Activated CD4-positive, alpha-beta T cell treated with anti-CD3 and anti-CD28 coated beads, Interleukin-2, amount 50 U/mL, for 16 hours (primary cell): ENCODE data around the gene PITPNM1.
"Not testable (repeated sequence)": the region's sequence is repeated elsewhere in the genome, so short reads cannot be mapped to it uniquely, and the experiment has no call there.

Experiments used
- DNase-seq: peaks from one replicate; pipeline ENCODE4 v3.0.0-alpha.2; 2020

The PITPNM1 gene

DNA sequence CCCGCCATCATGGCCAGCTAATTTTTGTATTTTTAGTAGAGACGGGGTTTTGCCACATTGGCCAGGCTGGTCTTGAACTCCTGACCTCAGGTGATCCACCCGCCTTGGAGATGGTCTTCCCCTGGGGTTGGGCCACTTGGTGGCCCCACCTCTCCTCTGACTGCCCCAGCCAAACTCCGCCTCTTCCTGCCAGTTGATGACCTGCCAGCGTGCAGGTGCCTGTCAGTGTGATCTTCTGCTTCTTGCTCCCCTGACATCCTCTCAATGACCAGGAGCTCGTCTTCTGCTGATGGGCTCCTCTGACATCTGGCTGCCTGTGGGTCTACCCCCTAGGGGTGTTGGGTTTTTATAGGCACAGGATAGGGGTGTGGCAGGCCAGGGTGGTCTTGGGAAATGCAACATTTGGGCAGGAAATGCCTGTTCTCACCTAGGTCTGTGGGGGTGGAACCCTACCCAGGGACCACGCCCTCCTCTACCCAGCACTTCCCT is 19.2 kb downstream of the PITPNM1 start:
- peak; percentile 88 for DNase-seq

- peak; percentile 90 for DNase-seq
These were observed 20.3 kb downstream of the PITPNM1 start for GRCh38 chr11:67484847-67485311.

- DNase-seq, result peak; percentile 76
These were observed 21.1 kb downstream of the PITPNM1 start for GRCh38 chr11:67483831-67484665.

DNA sequence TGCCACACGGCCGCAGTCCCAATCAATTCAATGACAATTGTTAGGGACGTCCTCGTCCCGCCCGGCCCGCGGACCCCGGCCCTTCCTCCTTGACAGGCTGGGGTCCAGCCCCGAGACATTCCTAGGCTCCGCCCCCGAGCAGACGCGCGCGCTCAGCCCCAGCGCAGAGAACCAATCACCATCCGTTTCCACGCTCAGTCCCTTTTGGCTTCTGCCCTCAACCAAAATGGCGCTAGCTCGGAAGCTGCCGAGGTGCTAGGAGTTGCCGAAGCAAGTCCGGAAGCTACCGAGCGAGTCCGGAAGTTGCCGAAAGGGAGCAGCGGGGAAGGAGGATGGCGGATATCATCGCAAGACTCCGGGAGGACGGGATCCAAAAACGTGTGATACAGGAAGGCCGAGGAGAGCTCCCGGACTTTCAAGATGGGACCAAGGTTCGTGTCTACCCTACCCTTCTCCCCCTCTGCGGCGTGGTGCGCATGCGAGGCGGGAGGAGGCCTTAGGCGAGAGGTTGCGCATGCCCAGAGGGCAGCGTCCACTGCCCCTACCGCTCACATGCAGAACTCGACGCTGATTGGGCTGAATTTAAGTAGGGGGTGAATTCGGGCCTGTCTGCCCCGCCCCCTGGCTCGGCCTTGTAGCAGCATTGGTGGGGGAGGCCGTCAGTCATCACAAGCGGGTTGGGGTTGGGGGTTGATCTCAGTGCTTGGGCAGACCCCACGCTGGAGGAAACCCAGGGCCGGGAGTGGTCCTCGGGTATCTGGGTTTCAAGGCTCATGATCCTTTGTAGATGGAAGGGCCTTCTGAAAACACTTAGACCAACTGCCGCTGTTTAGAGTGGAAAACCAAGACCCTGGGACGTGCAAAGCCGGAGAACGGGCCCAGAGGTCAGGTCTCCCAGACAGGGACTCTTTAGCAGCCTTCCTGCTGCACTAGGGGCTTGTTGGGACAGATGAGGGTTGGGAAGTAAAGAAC is 22.1 kb downstream of the PITPNM1 start, which contains the start of gene AIP:
Gene AIP, plus strand, starts transcription at position 200 of the 972 bp plus-strand sequence. Its CDS starts 133 bp downstream, at position 333.
- peak; percentile 99 for DNase-seq

DNA sequence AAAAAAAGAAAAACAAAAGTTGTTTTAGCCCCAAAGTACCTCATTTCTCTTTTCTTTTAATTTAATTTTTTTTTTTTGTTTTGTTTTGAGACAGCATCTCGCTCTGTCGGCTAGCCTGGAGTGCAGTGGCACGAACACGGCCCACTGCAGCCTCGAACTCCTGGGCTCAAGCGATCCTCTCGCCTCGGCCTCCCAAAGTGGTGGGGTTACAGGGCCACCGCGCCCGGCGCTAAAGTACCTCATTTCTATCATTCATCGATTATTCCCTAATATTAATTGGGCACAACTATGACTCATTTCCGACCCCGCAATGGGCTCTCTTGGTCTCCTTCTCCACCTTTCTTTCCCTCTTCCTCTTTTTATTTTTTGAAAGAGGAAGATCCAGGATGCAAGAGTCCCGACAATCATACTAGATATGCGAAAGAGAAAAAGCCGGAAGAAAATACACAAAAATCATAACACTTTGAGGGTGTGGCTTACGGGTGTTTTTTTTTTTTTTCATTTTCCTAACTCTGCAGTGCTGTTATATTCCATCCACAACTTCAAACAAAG is 22.8 kb downstream of the PITPNM1 start:
- DNase-seq, result no peak

DNA sequence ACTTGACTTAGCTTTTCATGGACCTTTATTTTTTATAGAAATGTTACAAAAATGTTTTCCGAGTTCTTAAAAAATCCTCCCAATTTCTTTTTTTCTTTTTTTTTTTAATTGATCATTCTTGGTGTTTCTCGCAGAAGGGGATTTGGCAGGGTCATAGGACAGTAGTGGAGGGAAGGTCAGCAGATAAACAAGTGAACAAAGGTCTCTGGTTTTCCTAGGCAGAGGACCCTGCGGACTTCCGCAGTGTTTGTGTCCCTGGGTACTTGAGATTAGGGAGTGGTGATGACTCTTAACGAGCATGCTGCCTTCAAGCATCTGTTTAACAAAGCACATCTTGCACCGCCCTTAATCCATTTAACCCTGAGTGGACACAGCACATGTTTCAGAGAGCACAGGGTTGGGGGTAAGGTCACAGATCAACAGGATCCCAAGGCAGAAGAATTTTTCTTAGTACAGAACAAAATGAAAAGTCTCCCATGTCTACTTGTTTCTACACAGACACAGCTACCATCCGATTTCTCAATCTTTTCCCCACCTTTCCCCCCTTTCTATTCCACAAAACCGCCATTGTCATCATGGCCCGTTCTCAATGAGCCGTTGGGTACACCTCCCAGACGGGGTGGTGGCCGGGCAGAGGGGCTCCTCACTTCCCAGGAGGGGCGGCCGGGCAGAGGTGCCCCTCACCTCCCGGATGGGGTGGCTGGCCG is 27.7 kb downstream of the PITPNM1 start:
- DNase-seq, result not testable (repeated sequence)

DNA sequence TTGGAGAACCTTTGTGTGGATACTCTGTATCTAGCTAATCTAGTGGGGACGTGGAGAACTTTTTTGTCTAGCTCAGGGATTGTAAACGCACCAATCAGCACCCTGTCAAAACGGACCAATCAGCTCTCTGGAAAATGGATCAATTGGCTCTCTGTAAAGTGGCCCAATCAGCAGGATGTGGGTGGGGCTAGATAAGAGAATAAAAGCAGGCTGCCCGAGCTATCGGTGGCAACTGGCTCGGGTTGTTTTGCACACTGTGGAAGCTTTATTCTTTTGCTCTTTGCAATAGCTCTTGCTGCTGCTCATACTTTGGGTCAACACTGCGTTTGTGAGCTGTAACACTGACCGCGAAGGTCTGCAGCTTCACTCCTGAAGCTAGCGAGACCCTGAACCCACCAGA is 28.5 kb downstream of the PITPNM1 start:
- not testable (repeated sequence) for DNase-seq

DNA sequence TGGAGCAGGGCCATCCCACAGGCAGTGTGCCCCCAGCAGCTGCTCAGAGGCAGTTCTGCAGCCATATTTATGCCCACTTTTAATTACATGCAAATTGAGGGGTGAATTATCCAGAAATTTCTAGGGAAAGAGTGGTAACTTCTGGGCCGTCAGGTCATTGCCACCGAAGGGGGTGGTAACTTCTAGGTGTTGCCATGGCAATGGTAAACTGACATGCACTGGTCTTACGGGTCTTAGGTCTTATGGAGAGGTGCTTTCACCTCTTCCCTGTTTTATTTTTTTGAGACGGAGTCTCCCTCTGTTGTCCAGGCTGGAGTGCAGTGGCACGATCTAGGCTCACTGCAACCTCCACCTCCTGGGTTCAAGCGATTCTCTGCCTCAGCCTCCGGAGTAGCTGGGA is 32.3 kb downstream of the PITPNM1 start:
- DNase-seq, result no peak

GRCh38 chr11:67470337-67471002 is 34.7 kb downstream of the PITPNM1 start:
- DNase-seq, result no peak

DNA sequence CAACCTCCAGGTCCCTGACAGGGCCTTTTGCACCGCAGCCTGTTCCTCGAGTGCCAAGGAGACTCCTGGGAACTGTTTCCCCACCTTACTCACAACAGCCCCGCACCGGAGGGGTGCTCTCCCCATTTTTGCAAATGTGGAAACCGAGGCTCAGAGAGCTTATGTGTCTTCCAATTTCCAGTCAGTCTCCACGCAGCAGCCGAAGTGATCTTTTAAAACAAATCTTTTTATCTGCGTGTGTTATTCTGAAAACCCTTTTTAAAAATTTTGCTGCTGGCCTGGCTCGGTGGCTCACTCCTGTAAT is 35.7 kb downstream of the PITPNM1 start:
- DNase-seq, result no peak

- peak; percentile 95 for DNase-seq
These were observed 36.2 kb downstream of the PITPNM1 start, which contains the start of gene TMEM134 for GRCh38 chr11:67468759-67469507. Gene TMEM134, minus strand, starts transcription at chr11:67469251. Its CDS starts 59 bp downstream, at chr11:67469192.

DNA sequence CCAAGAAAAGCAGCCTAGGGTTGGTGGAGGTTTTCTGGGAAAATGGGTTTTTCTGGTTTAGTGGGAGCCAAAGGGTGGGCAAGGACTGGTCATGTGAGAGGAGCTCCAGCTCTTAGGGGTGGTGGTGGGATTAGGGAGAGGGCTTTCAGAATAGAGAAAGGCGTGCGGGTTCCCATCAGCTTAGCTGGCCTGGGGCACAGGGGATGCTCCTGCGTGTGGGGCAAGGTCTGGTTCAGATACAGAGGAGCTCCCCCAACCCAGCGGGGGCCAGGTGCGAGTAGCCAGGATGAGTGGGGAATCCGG is 36.8 kb downstream of the PITPNM1 start:
- no peak for DNase-seq

DNA sequence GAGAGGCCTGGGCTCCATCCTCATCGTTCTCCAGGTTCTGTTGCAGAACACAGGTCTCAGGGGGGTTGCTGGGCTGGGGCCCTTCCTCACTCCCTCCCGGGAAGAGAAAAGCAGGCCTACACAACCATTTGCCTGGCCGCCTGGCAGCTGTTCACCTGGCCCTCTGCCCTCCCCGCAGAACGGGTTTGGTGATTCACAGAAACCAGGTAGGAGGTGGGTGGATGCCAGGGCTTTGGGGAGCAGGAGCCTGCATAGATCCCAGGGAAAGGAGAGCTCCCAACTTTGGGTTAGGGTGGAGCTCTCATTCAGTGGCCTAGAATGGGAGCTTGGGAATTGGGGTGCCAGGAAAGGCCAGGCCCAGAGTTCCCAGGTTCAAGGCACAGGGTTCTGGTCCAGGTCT is 37.1 kb downstream of the PITPNM1 start:
- DNase-seq, result no peak

DNA sequence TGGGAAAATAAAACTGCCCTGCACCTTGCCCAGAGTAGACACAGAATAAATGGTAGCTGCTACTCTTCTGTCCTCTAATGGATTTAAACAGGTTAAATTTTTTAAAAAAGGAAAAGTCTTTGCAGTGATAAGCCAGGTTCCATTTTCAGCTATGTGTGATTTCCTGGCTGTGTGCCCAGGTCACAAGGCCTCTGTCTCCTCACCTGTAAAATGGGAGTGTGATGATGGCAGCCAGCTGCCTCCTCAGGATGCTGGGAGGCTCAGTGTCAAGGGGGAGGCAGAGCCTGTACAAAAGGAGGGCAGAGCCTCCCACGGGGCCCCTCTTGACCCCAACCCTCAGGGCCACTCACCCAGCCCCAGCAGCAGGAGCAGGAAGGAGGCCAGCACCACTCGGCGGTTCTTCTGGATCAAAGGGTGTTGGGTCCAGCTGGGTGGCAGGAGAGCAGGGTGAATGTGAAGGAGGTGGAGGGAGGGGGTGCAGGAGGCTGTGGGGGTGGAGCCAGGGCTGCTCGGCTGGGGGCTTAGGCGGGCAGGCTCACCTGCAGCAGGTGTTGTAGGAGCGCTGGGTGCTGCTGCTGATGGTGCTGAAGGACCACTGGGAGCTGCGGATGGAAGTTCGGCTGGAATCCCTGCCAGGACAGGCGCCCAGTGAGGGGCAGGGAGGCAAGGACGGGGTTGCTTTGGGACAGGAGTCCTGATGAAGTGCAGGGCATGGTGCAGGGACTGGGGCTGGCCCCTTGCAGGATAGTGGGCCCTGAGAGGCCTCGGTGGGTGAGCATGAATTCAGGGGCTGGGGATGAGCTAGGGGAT is 38.0 kb downstream of the PITPNM1 start:
- no peak for DNase-seq

GRCh38 chr11:67466367-67466766 is 38.8 kb downstream of the PITPNM1 start:
- DNase-seq, result no peak

DNA sequence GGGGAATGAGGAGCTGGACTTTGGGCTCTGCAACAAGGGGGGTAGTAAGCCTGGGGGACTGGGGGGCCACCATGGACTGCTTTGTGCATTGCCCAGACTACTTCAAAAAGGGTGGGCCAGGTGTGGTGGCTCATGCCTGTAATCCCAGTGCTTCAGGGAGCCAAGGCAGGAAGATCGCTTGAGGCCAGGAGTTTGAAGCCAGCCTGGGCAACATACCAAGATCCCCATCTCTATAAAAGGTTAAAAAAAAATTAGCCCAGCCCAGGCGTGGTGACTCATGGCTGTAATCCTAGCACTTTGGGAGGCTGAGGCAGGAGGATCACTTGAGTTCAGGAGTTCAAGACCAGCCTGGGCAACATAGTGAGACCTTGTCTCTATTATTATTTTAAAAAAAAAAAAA is 39.6 kb downstream of the PITPNM1 start:
- DNase-seq, result not testable (repeated sequence)

DNA sequence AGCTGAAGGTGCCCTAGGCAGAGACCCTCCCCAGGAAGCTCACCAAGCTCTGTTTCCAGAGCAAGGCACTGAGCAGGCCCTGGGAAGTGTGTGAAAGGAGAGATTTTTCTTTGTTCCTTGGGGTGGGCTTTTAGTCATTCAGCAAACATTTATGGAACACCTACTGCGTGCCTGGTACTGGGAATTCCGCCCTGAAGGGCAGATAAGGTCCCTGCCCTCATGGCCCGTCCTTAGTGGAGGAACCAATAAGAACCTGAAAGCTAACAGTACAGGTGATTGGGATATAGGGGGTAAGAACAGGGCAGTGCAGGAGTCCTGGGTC is 40.0 kb downstream of the PITPNM1 start:
- no peak for DNase-seq

DNA sequence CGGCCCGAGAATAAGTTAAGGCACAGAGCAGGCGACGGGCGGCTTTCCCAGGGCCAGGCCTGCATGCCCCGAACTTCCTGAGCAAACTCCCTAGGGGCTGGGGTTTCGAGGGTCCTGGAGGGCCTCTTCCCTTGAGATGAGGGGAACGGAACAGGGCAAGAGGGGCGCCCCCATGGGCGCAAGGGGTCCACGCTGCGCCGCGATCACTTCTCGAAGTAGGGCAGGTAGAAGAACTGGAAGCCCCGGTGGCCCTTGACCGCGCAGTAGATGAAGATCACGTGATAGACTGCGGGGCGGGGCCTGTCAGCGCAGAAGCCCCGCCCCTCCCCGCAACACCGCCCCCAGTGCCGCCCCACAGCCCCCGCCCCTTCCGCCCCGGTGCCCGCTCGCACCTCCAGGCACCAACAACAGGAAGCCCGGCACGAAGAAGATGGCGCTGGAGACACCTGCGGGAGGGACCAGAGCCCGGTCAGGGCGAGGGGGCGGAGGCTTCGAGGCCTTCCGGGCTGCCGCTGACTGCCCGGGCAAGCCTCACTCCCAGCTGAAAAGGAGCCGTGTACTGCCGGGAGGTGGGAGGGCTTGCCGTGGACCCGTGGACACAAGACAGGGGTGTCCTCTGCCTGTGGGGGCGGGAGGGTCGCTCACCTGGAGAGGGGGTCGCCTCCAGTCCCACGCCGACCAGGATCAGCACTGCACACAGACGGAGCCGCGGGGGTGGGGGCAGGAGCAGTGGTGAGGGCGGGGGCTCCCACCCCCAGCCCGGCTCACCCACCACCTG is 40.6 kb downstream of the PITPNM1 start:
- DNase-seq, result peak; percentile 96

- DNase-seq, result no peak
These were observed 41.3 kb downstream of the PITPNM1 start for GRCh38 chr11:67463680-67464410.
